T-helper 2 cell treated with Interferon-gamma antibody and Interleukin-4, amounts not matched to agents 100 ng/mL and 5 ng/mL, for 36 hours (primary cell): ENCODE results near the gene RAB11A. TPM values are rescaled to one million over a fixed set of nuclear protein-coding genes. Genes with fewer than 3 reads are reported as not detected.

ENCODE experiments used
- intact Hi-C: fragments of 100-400 bp; cut with micrococcal nuclease; formaldehyde crosslinking; loops from one replicate; pipeline ENCODE4 v1.15.1; 2023
- total RNA-seq: library from RNA; stranded (reverse); gene quantifications from 2 replicates; pipeline ENCODE4 v1.2.3, GENCODE V29; 2022

RAB11A gene
- total RNA-seq, 1 donor from 2014 or later: 147 TPM

- intact Hi-C loops: loop anchor here (10.0 kb wide), 1 partner anchor 413 kb away; the partner anchor contains the start of gene DIS3L
These were observed 12.6 kb downstream of the RAB11A start for GRCh38 chr15:65881766-65882434.

- intact Hi-C loops: loop anchor here (10.0 kb wide), 1 partner anchor 411 kb away; the partner anchor contains the start of gene DIS3L
These were observed 14.3 kb downstream of the RAB11A start for GRCh38 chr15:65883571-65883970.

- intact Hi-C loops: loop anchor here (10.0 kb wide), 1 partner anchor 410 kb away; the partner anchor contains the start of gene DIS3L
These were observed 15.2 kb downstream of the RAB11A start for GRCh38 chr15:65884511-65884910.

GRCh38 chr15:65885668-65886218 is 16.5 kb downstream of the RAB11A start:
- intact Hi-C loops: loop anchor here (2.0 to 10.0 kb wide), 2 partner anchors 15 to 409 kb away; partner anchors contain the start of gene DIS3L

GRCh38 chr15:65887565-65887964 is 18.3 kb downstream of the RAB11A start:
- intact Hi-C loops: loop anchor here (2.0 to 10.0 kb wide), 2 partner anchors 17 to 407 kb away; partner anchors contain the start of gene DIS3L

GRCh38 chr15:65888981-65889380 is 19.7 kb downstream of the RAB11A start:
- intact Hi-C loops: loop anchor here (10.0 kb wide), 1 partner anchor 406 kb away; the partner anchor contains the start of gene DIS3L

GRCh38 chr15:65893060-65893459 is 23.8 kb downstream of the RAB11A start:
- intact Hi-C loops: no loop called here

GRCh38 chr15:65896236-65896635 is 26.9 kb downstream of the RAB11A start:
- intact Hi-C loops: no loop called here

GRCh38 chr15:65900488-65900887 is 31.2 kb downstream of the RAB11A start:
- intact Hi-C loops: no loop called here

- intact Hi-C loops: no loop called here
These were observed 32.0 kb downstream of the RAB11A start for GRCh38 chr15:65901336-65901735.

- intact Hi-C loops: no loop called here
These were observed 32.5 kb downstream of the RAB11A start for GRCh38 chr15:65901836-65902235.

- intact Hi-C loops: no loop called here
These were observed 33.1 kb downstream of the RAB11A start for GRCh38 chr15:65902373-65902772.

GRCh38 chr15:65903296-65904073 is 34.2 kb downstream of the RAB11A start:
- intact Hi-C loops: no loop called here

GRCh38 chr15:65904301-65904700 is 35.0 kb downstream of the RAB11A start:
- intact Hi-C loops: no loop called here

- intact Hi-C loops: no loop called here
These were observed 37.1 kb downstream of the RAB11A start for GRCh38 chr15:65906396-65906795.

- intact Hi-C loops: no loop called here
These were observed 38.4 kb downstream of the RAB11A start for GRCh38 chr15:65907661-65908060.

GRCh38 chr15:65908876-65909275 is 39.6 kb downstream of the RAB11A start:
- intact Hi-C loops: no loop called here

- intact Hi-C loops: no loop called here
These were observed 40.5 kb downstream of the RAB11A start for GRCh38 chr15:65909831-65910230.

- intact Hi-C loops: no loop called here
These were observed 41.0 kb downstream of the RAB11A start for GRCh38 chr15:65910341-65910740.

- intact Hi-C loops: no loop called here
These were observed 42.9 kb downstream of the RAB11A start for GRCh38 chr15:65912235-65912634.

GRCh38 chr15:65913631-65914199 is 44.4 kb downstream of the RAB11A start:
- intact Hi-C loops: no loop called here

- intact Hi-C loops: no loop called here
These were observed 45.1 kb downstream of the RAB11A start for GRCh38 chr15:65914386-65914785.
